HG02840 (cell line): Measurements from ENCODE around the gene DPY19L3.
"Not testable (repeated sequence)": the region's sequence is repeated elsewhere in the genome, so short reads cannot be mapped to it uniquely, and the experiment has no call there.

Experiments used
- ATAC-seq: cut with Tn5 transposase; IDR thresholded peaks from one replicate; pipeline ENCODE4 v1.9.1; 2021; ENCODE audit warnings: mild to moderate bottlenecking, moderate library complexity, moderate number of reproducible peaks; ENCODE audit not compliant: unreplicated experiment, low FRiP score

Gene DPY19L3

GRCh38 chr19:32437096-32437495, 31.5 kb downstream of the DPY19L3 start:
- ATAC-seq: no peak

- ATAC-seq: no peak
These were observed 33.2 kb downstream of the DPY19L3 start for GRCh38 chr19:32438751-32439150.

GRCh38 chr19:32442650-32443049, 37.1 kb downstream of the DPY19L3 start:
- no peak for ATAC-seq

GRCh38 chr19:32447534-32447933, 42.0 kb downstream of the DPY19L3 start:
- not testable (repeated sequence) for ATAC-seq

- no peak for ATAC-seq
These were observed 42.5 kb downstream of the DPY19L3 start for GRCh38 chr19:32448026-32448425.

- ATAC-seq: no peak
These were observed 44.6 kb downstream of the DPY19L3 start for GRCh38 chr19:32450217-32450616.

- ATAC-seq: no peak
These were observed 48.2 kb downstream of the DPY19L3 start for GRCh38 chr19:32453736-32454135.

- no peak for ATAC-seq
These were observed 50.8 kb downstream of the DPY19L3 start for GRCh38 chr19:32456406-32456805.

- no peak for ATAC-seq
These were observed 52.1 kb downstream of the DPY19L3 start for GRCh38 chr19:32457571-32458158.

GRCh38 chr19:32458500-32459123, 53.0 kb downstream of the DPY19L3 start:
- no peak for ATAC-seq

GRCh38 chr19:32459204-32459865, 53.8 kb downstream of the DPY19L3 start:
- ATAC-seq: no peak

- no peak for ATAC-seq
These were observed 54.9 kb downstream of the DPY19L3 start for GRCh38 chr19:32460476-32460875.

GRCh38 chr19:32464279-32464678, 58.7 kb downstream of the DPY19L3 start:
- ATAC-seq: no peak

- no peak for ATAC-seq
These were observed 59.6 kb downstream of the DPY19L3 start for GRCh38 chr19:32465176-32465575.

GRCh38 chr19:32469795-32470194, 64.2 kb downstream of the DPY19L3 start:
- ATAC-seq: no peak

GRCh38 chr19:32471095-32471494, 65.5 kb downstream of the DPY19L3 start:
- no peak for ATAC-seq

- no peak for ATAC-seq
These were observed 66.2 kb downstream of the DPY19L3 start for GRCh38 chr19:32471811-32472210.

- no peak for ATAC-seq
These were observed 69.8 kb downstream of the DPY19L3 start for GRCh38 chr19:32475141-32476031.

- ATAC-seq: no peak
These were observed 70.4 kb downstream of the DPY19L3 start for GRCh38 chr19:32476032-32476350.

GRCh38 chr19:32480321-32480720, 74.8 kb downstream of the DPY19L3 start:
- no peak for ATAC-seq

- no peak for ATAC-seq
These were observed 78.0 kb downstream of the DPY19L3 start for GRCh38 chr19:32483574-32483973.
